Fibroblast of pulmonary artery (primary cell): ENCODE results near the gene KRT20.
A peak's percentile ranks its signal among the peaks of the same experiment; 100 is the strongest.
"Not testable (repeated sequence)": the region's sequence is repeated elsewhere in the genome, so short reads cannot be mapped to it uniquely, and the experiment has no call there.

ENCODE experiments used
- DNase-seq: peaks from one replicate; pipeline ENCODE4 v3.0.0-alpha.2; 2010; ENCODE audit warnings: low read depth
- H3K4me3 ChIP-seq: replicated peaks from 2 replicates; pipeline ENCODE4 v1.5.1; 2011; ENCODE audit warnings: low read depth, mild to moderate bottlenecking, control low read depth, low read length, moderate library complexity
- TF ChIP-seq, protein P1 (sequence below): IDR thresholded peaks from 2 replicates; pipeline ENCODE4 v1.5.1; 2011; ENCODE audit warnings: mild to moderate bottlenecking, control low read depth, low read length, inconsistent platforms; ENCODE audit errors: missing control alignments

KRT20 gene

DNA sequence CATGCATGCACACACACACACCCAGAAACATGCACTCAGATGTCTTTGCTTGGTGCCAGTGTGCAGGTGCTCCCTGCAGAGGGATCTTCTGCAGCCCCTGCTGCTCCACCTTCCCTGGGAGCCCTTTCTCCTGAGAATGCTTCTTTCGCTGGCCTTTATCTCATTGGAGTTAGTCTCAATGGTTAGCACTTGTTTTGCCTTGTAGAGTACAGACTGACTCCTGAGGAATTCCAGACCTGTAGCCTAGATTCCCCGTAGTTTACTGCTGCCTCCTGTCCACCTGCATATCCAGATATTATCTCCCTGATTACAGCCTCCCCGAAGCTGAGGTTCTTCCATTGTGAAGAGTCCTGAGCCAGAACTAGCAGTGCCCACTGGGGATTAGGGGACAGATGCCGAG, 14.9 kb downstream of the KRT20 start:
- TF ChIP-seq, protein P1, sequence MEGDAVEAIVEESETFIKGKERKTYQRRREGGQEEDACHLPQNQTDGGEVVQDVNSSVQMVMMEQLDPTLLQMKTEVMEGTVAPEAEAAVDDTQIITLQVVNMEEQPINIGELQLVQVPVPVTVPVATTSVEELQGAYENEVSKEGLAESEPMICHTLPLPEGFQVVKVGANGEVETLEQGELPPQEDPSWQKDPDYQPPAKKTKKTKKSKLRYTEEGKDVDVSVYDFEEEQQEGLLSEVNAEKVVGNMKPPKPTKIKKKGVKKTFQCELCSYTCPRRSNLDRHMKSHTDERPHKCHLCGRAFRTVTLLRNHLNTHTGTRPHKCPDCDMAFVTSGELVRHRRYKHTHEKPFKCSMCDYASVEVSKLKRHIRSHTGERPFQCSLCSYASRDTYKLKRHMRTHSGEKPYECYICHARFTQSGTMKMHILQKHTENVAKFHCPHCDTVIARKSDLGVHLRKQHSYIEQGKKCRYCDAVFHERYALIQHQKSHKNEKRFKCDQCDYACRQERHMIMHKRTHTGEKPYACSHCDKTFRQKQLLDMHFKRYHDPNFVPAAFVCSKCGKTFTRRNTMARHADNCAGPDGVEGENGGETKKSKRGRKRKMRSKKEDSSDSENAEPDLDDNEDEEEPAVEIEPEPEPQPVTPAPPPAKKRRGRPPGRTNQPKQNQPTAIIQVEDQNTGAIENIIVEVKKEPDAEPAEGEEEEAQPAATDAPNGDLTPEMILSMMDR = no peak
- DNase-seq = no peak
- H3K4me3 ChIP-seq = no peak overlapping the region

DNA sequence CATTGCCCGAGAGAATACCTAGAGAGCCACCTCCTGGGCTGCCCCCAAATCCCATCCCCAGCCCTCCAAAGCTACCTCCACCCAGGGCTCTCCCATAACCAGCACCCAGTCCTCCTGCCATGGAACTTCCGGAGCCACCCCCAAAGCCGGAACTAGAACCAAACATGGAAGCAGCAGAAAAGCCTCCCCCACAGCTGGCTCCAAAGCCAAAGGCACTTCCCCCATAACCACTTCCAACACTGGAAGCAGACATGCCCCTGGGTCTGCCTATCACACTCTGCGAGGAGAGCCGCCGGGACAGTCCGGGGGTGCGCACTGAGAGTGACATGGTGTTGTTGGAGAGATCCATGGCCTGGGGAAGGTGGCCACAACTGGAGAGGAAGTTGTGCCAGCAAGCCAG, 18.2 kb downstream of the KRT20 start, which contains the start of gene KRT12:
Gene KRT12, minus strand, starts transcription at position 386 of the 400 bp plus-strand sequence. Its CDS starts 37 bp downstream, at position 349.
- TF ChIP-seq, protein P1 = no peak
- H3K4me3 ChIP-seq = no peak within 1 kb of the TSS
- no peak for DNase-seq

DNA sequence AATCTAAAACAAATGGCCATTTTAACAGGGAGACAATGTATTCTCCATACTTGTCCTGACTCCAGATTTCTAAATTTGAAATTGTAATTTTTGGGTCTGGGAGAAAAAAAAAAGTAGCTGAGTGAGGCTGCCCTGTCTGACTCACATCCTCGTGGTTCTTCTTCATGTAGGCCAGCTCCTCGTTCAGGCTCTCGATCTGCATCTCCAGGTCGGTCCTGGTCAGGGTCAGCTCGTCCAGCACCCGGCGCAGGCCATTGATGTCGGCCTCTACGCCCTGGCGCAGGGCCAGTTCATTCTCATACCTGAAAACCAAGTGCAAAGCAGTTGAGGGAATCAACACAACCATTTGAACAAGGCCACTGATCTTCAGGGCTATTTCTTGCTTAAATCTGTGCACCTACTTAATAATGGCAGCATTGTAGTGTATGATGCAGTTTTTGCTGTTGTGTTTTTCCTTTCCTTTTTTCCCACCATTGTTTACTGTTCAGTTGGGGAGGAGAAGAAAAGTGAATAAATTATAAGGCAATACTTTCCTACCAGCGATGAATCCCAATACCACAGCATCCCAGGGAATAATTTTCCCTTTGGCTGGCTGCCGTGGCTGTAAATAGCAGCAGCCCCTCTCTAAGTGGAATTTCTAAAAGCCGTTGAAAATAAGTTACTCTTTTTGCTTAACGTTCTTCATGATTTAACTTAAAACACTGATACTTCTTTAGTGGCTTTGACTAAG, 20.2 kb downstream of the KRT20 start:
- TF ChIP-seq, protein P1 = no peak
- no peak overlapping the region for H3K4me3 ChIP-seq
- no peak for DNase-seq

DNA sequence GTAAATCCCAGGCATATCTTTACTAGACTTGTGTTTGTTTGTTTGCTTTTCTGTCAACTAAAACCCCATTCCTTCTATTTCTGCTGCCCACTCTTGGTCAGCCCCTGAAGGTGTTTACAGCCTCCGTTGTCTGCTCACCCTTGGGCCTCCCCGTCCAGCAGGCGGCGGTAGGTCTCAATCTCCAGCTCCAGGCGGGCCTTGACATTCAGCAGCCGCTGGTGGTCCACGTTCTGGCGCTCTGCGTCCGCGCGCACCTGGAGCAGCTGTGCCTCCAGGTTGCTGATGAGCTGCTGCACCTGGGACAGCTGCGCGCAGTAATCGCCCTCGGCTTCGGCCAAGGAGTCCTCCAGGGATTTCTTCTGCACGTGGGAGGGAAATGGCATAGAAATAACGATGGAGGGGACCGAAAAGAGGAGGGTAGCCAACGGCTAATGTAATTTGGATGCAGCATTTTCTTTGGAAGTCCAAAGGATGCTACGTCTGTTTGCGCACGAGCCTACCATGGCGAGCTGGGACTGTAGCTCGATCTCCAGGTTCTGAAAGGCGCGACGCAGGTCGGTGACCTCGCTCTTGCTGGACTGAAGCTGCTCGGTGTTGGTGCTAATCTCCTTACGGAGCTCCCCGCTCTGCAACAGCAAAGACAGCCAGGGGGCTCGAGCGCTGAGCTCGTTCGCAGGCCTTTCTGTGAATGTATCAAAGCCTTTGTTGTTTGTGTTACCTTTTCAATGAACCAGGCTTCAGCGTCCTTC, 21.9 kb downstream of the KRT20 start:
- peak; percentile 10 for DNase-seq
- TF ChIP-seq, protein P1 = peak; percentile 43
- H3K4me3 ChIP-seq = no peak overlapping the region

DNA sequence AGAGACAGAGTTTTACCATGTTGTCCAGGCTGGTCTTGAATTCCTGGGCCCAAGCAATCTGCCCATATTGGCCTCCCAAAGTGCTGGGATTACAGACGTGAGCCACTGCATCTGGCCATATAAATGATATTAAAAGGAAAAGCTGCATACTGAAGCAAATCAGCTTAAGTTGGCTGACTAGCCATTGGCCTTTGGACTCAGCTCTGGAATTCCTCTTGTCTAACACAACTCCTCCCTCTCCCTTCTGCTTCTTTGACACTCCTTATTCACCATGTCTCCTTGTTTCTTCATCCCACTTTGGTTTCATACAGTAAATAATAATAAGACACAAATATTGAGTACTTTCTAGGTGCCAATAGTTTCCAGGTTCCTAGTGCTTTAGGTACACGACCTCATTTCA, 25.5 kb downstream of the KRT20 start:
- DNase-seq = no peak
- no peak overlapping the region for H3K4me3 ChIP-seq
- TF ChIP-seq, protein P1 = no peak

DNA sequence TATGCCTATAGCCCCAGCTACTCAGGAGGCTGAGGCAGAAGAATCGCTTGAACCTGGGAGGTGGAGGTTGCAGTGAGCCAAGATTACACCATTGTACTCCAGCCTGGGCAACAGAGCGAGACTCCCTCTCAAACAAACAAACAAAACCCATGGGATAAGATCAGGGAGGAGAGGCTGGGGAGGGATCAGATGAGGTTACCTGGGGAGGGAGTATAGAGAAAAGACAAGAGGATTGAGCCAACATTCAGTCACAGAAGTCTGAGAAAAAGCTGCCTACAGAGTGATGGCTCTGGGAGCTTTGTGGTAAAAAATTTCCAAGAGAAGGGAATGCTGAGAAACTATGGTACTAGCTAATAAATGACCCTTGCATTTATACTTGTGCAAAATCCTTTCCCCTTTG, 26.4 kb downstream of the KRT20 start:
- DNase-seq, H3K4me3 ChIP-seq: not testable (repeated sequence)

DNA sequence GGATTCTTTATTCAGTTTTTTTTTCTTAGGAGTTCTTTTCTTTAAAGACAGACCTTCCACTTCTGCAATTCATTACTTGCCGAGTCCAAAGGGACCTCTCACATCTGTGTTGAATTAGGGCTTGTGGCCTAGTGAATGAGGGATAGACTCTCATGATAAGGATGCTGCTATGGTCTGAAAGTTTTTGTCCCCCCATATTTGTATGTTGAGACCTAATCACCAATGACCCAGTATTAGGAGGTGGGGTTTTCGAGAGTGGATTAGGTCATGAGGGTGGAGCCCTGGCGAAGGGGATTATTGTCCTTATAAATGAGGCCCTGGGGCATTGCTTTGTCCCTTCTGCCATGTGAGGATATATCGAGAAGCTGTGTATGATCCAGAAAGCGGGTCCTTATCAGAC, 27.5 kb downstream of the KRT20 start:
- DNase-seq = no peak
- H3K4me3 ChIP-seq = no peak overlapping the region
- TF ChIP-seq, protein P1 = no peak
